Measurements from ENCODE around the gene SIRT4.
"Not testable (repeated sequence)": the region's sequence is repeated elsewhere in the genome, so short reads cannot be mapped to it uniquely, and the experiment has no call there.

GRCh38 chr12:120335447-120335846 is 33.3 kb downstream of the SIRT4 start:
- TF ChIP-seq, protein P1, sequence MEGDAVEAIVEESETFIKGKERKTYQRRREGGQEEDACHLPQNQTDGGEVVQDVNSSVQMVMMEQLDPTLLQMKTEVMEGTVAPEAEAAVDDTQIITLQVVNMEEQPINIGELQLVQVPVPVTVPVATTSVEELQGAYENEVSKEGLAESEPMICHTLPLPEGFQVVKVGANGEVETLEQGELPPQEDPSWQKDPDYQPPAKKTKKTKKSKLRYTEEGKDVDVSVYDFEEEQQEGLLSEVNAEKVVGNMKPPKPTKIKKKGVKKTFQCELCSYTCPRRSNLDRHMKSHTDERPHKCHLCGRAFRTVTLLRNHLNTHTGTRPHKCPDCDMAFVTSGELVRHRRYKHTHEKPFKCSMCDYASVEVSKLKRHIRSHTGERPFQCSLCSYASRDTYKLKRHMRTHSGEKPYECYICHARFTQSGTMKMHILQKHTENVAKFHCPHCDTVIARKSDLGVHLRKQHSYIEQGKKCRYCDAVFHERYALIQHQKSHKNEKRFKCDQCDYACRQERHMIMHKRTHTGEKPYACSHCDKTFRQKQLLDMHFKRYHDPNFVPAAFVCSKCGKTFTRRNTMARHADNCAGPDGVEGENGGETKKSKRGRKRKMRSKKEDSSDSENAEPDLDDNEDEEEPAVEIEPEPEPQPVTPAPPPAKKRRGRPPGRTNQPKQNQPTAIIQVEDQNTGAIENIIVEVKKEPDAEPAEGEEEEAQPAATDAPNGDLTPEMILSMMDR (IDR thresholded peaks at IDR 0.05 in 4 of 5, conservative IDR thresholded peaks at IDR 0.05 in 1 of 5), result peak in 3 of 5 experiments; percentile 35 to 60 (median 44)
- TF ChIP-seq POLR2A (IDR thresholded peaks at IDR 0.05), result not testable (repeated sequence)

Measured in gastrocnemius medialis (tissue), 4 donors.